Breast epithelium (tissue), 4 donors: ENCODE results near the gene TTBK1. TPM values are rescaled to one million over a fixed set of nuclear protein-coding genes. Genes with fewer than 3 reads are reported as not detected.

Source experiments
- DNase-seq, 2 donors: peaks; one replicate each; pipeline ENCODE4 v3.0.0-alpha.2; 2019; ENCODE audit warnings: low spot score in 2 of 2
- H3K27ac ChIP-seq, 2 donors: fragments of 200-600 bp; sonication (generic) in 1 of 2; one replicate each; pipeline ENCODE4 v1.5.1; 2016 to 2019; ENCODE audit warnings: mild to moderate bottlenecking in 1 of 2
- H3K27me3 ChIP-seq, 2 donors: fragments of 200-600 bp; sonication (generic) in 1 of 2; one replicate each; pipeline versions ENCODE4 v1.5.1 to v1.6.0; 2017 to 2019; ENCODE audit warnings: control low read depth in 1 of 2, mild to moderate bottlenecking in 1 of 2
- H3K36me3 ChIP-seq: fragments of 200-600 bp; one replicate; pipeline ENCODE4 v1.5.1; 2019
- H3K4me1 ChIP-seq, 2 donors: fragments of 200-600 bp; sonication (generic); one replicate each; pipeline ENCODE4 v1.5.1; 2016 to 2019; ENCODE audit warnings: control low read depth in 1 of 2
- H3K4me3 ChIP-seq, 3 donors: fragments of 200-600 bp; sonication (generic); 1 replicate in 2 of 3; 2 replicates in 1 of 3; pipeline ENCODE4 v1.5.1; 2016 to 2019; ENCODE audit warnings: mild to moderate bottlenecking in 3 of 3, moderate library complexity in 2 of 3
- H3K9me3 ChIP-seq, 2 donors: fragments of 200-600 bp; sonication (generic) in 1 of 2; one replicate each; pipeline ENCODE4 v1.5.1; 2016 to 2019; ENCODE audit warnings: control low read depth in 1 of 2
- CTCF ChIP-seq, 3 donors: fragments of 450-650 bp; IDR thresholded peaks; one replicate each; pipeline ENCODE4 v1.5.1; 2016 to 2017; ENCODE audit warnings: antibody characterized with exemption in 3 of 3, mild to moderate bottlenecking in 3 of 3, moderate library complexity in 3 of 3
- POLR2A ChIP-seq: fragments of 450-650 bp; IDR thresholded peaks from one replicate; pipeline ENCODE4 v1.6.1; 2016; ENCODE audit warnings: antibody characterized with exemption, mild to moderate bottlenecking, moderate library complexity
- POLR2AphosphoS5 ChIP-seq, 3 donors: sonication (generic); formaldehyde crosslinking; IDR thresholded peaks; one replicate each; pipeline ENCODE4 v1.6.1; 2017; ENCODE audit warnings: antibody characterized with exemption in 3 of 3
- intact Hi-C: fragments of 100-400 bp; cut with DNase I; formaldehyde crosslinking; loops from one replicate; pipeline ENCODE4 v1.15.1; 2023; ENCODE audit warnings: low total_unique reads
- total RNA-seq, 3 donors: library from RNA; depleted of rRNA; stranded (reverse); fragments of >200 nt; gene quantifications; one replicate each; pipeline ENCODE4 v1.1.0, GENCODE V29; 2016

Gene TTBK1
- total RNA-seq, 3 donors from 2014 or later = under 0.01 TPM; not detected in 2

DNA sequence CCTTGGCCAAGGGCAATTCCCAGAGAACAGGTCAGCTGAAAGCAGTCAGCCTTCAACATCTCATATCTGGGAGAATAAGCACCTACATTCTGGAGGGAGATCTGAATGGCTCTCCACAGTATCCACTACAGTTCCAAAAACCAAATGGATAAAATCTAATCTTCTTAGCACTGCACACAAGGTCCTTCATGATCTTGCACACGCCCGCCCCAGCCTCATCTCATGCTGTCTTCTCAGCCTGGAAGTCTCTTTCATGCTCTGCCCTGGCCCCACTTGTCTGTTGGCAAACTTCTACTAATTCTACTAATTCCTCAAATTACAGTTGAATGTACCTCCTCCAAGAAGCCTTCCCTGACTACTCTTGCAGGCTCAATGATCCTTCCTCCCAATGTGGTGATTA lies 1.8 kb upstream of the TTBK1 start:
- intact Hi-C loops = no loop called here
- peaks cover 0 to 43% of the 10 kb centered on the region in 2 donors for H3K27me3 ChIP-seq

DNA sequence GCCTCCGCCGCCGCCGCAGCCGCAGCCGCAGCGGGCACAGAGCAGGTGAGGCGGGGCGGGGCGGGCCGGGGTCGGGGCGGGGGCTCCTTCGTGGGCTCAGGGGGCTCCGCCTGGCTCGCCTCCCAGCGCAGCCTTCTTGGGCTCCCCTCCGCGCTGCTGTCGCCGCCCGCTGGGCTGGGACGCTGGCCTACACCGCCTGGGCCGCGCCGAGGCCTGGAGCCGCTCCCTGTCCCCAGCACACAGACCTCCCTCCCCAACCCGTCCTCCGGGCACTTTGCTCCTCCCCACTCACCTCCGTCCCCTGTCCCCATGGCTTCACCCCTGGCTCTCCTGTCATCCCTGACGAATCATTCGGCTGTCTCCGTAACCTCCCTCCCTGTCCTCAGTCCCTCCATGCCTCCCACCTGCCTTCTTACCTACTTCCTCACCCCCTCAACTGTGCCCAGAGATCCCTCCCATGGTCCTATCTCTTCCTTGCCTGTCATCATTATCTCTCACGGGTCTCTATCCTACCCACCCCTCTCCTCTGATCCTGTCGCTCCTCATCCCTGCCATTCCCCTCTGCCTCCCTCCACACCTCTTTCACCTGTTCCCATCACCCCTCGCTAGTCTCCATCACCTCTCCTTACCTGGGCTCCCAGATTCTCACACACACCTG lies 512 bp downstream of the TTBK1 start:
- no peak overlapping the region for H3K27ac ChIP-seq
- intact Hi-C loops = no loop called here
- TF ChIP-seq POLR2AphosphoS5 (IDR thresholded peaks at IDR 0.05) (no peak), CTCF (IDR thresholded peaks at IDR 0.05) (no peak), POLR2A (no peak)

More for the DNA sequence above, 1.8 kb upstream of the TTBK1 start:
- Histone ChIP-seq H3K36me3 (no peaks in the 10 kb centered on the region), H3K9me3 (no peaks in the 10 kb centered on the region), H3K4me1 (no peaks in the 10 kb centered on the region), H3K27ac (no peak overlapping the region), H3K4me3 (no peak overlapping the region)
- TF ChIP-seq CTCF (IDR thresholded peaks at IDR 0.05) (no peak), POLR2AphosphoS5 (IDR thresholded peaks at IDR 0.05) (no peak), POLR2A (no peak)
- no peak for DNase-seq

DNA sequence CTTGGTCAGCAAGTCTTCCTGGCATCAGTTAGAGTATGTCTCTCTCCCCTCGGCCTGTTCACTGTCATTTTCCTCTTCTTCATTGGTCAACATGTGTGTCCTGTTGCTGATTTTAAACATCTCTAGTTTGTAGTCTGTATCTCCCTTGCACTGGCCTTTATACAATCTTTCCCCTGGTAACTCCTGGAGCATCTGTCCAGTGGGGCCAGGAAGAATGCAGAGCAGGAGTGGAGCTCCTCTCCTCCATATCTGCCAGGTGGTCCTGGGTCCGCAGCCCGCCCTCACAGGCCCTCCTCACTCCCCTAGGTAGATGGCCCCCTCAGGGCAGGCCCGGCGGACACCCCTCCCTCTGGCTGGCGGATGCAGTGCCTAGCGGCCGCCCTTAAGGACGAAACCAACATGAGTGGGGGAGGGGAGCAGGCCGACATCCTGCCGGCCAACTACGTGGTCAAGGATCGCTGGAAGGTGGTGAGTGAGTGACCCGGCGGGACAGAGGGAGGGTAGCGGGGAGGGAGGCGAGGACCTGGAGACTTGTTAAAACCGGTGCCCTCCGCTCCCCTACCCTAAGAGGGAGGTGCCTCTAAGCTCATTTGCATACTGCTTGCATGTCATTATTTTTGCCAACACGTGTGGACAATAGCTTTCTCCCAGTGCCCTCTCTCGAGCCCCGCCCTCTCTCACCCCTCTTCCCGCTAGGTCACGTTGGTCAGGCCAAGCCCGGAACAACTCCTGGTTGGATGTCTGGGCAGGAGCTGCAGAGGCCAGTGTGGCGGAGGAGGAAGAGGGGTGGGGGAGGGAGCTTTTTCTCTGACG lies 3.2 kb downstream of the TTBK1 start:
- peak overlapping the region; percentile 41 to 59 (median 48) for H3K4me3 ChIP-seq
- intact Hi-C loops = no loop called here
- H3K4me1 ChIP-seq = no peaks in the 10 kb centered on the region
- DNase-seq = no peak
- H3K36me3 ChIP-seq = no peaks in the 10 kb centered on the region
- H3K27ac ChIP-seq = no peak overlapping the region
- H3K27me3 ChIP-seq = peaks cover 0 to 36% of the 10 kb centered on the region in 2 donors
- no peaks in the 10 kb centered on the region for H3K9me3 ChIP-seq
- TF ChIP-seq CTCF (IDR thresholded peaks at IDR 0.05) = no peak
- no peak for TF ChIP-seq POLR2A

More for the DNA sequence above, 512 bp downstream of the TTBK1 start:
- Histone ChIP-seq H3K36me3 (no peaks in the 10 kb centered on the region), H3K9me3 (no peaks in the 10 kb centered on the region), H3K4me1 (no peaks in the 10 kb centered on the region), H3K27me3 (peaks cover 0 to 43% of the 10 kb centered on the region in 2 donors), H3K4me3 (peak overlapping the region in 1 of 3 donors; percentile 8)
- no peak for DNase-seq

DNA sequence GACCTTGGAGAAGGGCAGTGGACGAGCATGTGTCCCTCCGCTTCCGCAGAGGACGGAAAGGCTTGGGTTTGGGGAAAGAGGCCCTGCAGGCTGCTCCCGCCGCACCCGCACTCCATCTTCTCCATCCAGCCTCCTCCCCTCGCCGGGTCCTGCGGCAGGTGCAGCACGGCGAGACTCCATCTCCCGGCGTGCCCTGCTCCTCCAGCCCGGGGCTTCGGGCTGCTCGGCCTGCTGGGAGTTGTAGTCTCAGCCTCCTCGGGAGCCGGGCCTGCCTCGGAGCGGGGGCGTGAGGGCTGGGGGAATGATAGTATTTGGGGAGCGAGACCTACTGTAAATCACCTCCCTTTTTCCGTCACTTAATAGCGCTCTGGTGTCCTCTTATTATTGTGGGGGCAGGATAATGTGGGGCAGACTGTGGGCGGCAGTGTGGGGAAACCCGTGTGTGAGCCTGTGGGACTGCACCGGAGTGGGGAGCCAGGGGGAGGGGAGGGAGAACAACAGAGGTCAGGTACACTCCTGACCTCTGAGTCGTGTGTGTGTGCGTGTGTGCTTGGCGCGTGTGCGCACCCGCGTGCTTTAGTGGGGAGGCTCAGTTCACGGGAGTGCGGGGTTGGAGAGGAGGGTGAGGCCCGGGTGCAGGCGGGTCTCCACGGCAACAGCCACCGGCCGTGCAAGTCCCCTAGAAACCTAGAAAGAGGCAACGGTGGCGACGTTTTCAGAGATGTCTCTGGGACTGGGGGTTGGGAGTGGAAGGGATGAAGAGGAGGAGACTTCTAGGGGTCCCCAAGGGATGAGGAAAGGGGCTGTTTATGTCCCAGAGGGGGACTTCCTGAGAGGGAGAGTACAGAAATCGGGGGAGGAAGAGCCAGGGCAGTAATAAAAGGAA lies 4.1 kb downstream of the TTBK1 start:
- peak; percentile 36 to 78 for DNase-seq
- H3K27me3 ChIP-seq = peaks cover 0 to 32% of the 10 kb centered on the region in 2 donors

More for the DNA sequence above, 4.1 kb downstream of the TTBK1 start:
- Histone ChIP-seq H3K27ac (no peak overlapping the region), H3K36me3 (no peaks in the 10 kb centered on the region), H3K4me3 (peak overlapping the region; percentile 41 to 59 (median 48)), H3K4me1 (no peaks in the 10 kb centered on the region), H3K9me3 (no peaks in the 10 kb centered on the region)
- intact Hi-C loops = no loop called here
- TF ChIP-seq CTCF (IDR thresholded peaks at IDR 0.05) = no peak
- no peak for TF ChIP-seq POLR2AphosphoS5 (IDR thresholded peaks at IDR 0.05)
- no peak for TF ChIP-seq POLR2A
